NK-92 treated with Interleukin-12 subunit alpha and Interleukin-12 subunit beta, amount 100 ng/mL, for 24 hours (cell line): ENCODE results near the gene P3H3.

Experiments
- DNase-seq: peaks from one replicate; lab custom pipeline; 2025; lab: John Stamatoyannopoulos, UW

P3H3 gene

GRCh38 chr12:6826734-6827436, 1.3 kb upstream of the P3H3 start:
- no peak for DNase-seq

GRCh38 chr12:6827437-6827911, 733 bp upstream of the P3H3 start:
- no peak for DNase-seq

- no peak for DNase-seq
These were observed 751 bp downstream of the P3H3 start for GRCh38 chr12:6828781-6829535.

GRCh38 chr12:6829536-6830220, 1.5 kb downstream of the P3H3 start:
- DNase-seq: no peak

- no peak for DNase-seq
These were observed 2.2 kb downstream of the P3H3 start for GRCh38 chr12:6830286-6830890.

- no peak for DNase-seq
These were observed 2.8 kb downstream of the P3H3 start for GRCh38 chr12:6830999-6831398.

GRCh38 chr12:6831450-6831995, 3.3 kb downstream of the P3H3 start:
- no peak for DNase-seq

GRCh38 chr12:6832125-6832524, 3.9 kb downstream of the P3H3 start:
- no peak for DNase-seq

GRCh38 chr12:6833189-6833890, 5.1 kb downstream of the P3H3 start:
- no peak for DNase-seq

- no peak for DNase-seq
These were observed 6.0 kb downstream of the P3H3 start for GRCh38 chr12:6834254-6834653.

GRCh38 chr12:6834873-6835272, 6.7 kb downstream of the P3H3 start:
- DNase-seq: no peak

- no peak for DNase-seq
These were observed 8.6 kb downstream of the P3H3 start for GRCh38 chr12:6836851-6837250.

- no peak for DNase-seq
These were observed 9.3 kb downstream of the P3H3 start for GRCh38 chr12:6837370-6838060.

- no peak for DNase-seq
These were observed 10.6 kb downstream of the P3H3 start for GRCh38 chr12:6838854-6839253.

GRCh38 chr12:6839482-6840201, 11.4 kb downstream of the P3H3 start:
- no peak for DNase-seq

GRCh38 chr12:6840330-6840729, 12.1 kb downstream of the P3H3 start:
- DNase-seq: no peak

GRCh38 chr12:6840761-6841515, 12.7 kb downstream of the P3H3 start, which contains the start of gene GNB3:
Gene GNB3, plus strand, starts transcription at chr12:6840925. Its CDS starts 363 bp downstream, at chr12:6841288.
- no peak for DNase-seq

- no peak for DNase-seq
These were observed 13.9 kb downstream of the P3H3 start for GRCh38 chr12:6842075-6842474.

- no peak for DNase-seq
These were observed 15.1 kb downstream of the P3H3 start for GRCh38 chr12:6843118-6843902.
